RPMI8226 (cell line): Measurements from ENCODE around the gene ANKRD44.
A peak's percentile ranks its signal among the peaks of the same experiment; 100 is the strongest.

ENCODE experiments used
- DNase-seq: peaks from one replicate; pipeline ENCODE4 v3.0.0-alpha.2; 2015

Gene ANKRD44

DNA sequence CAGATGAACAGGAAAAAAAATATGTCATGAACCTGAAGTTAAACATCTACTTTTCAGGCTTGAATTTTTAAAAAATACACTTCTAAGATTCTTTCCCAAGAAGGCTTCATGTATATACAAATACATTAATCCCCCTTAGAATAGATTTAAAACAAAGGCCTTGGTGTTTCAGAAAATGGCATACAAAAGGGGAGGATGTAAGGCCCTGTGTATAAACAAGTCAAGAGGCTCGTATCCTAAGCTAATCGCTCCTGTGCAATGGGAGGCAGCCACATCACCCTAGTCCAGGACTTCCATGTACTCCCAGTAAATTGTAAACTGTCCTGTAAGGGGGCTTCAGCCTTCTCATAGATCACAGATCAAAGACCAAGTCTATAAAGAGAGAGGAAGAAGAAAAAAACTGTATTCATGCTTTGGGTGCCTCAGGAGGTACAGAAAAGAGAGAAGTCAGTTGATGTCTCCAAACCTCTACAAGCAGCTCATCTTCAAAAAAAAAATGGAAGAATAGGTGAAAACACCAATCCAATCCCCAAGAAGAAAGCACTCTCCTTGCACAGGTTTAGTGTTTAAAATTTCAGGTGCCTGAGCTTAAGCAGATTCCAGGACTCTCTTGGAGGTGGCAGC, 53.9 kb downstream of the ANKRD44 start:
- DNase-seq = no peak

- no peak for DNase-seq
These were observed 54.6 kb downstream of the ANKRD44 start for GRCh38 chr2:197256021-197256420.

GRCh38 chr2:197255543-197255942, 55.0 kb downstream of the ANKRD44 start:
- peak; percentile 74 for DNase-seq

DNA sequence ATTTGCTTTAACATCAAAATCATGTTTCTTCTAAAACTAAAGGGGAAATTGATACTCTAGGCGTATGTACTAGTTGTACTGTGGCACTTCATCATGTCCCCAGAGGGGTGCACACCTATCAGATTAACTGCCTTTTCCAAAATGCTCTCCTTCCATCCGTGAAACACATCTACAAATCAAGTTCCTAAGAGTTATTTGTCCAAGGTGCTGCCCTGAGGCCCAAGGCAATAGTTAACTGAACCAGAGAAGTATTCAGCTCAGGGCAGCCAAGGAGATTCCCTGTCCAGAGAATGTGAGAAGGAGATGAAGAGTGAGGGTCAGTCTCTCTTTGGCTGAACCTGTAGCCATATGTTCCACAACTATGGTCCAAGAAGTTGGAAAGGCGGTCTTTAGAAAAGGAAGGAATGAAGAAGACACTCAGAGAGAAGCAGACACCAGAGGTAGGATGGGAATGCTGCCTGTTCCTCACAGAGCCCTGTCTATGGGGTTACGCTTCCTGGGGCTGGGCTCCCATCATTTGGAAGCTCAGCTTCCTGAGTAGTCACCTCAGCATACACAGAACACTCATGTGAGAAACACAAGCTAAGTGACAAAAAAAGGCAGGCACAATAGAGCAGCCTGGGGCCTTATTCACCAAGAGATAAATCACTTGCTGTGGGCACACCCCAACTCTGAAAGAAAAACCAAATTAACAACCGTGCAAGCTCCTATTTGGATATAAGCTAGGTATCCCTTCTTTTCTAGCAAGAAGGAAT, 55.6 kb downstream of the ANKRD44 start:
- DNase-seq = no peak

DNA sequence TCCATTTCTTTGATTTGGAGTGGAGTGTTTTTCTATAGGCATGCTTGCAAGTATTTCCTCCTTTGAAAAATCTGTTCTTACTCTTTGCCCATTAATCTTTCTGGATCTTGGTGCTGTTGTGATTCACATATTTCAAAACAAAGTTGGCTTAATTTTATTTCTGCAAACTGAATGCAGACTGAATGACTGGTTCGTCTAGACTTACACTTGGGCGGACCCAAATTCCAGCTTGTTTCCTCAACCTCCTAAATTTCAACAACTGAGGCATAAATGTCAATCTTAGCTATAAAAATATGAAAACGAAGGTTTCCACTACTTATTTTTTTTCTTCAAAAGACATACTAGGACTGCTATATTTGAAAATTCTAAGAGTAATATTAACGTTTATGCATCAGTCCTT, 59.0 kb downstream of the ANKRD44 start:
- DNase-seq = no peak

GRCh38 chr2:197251163-197251562, 59.4 kb downstream of the ANKRD44 start:
- no peak for DNase-seq

DNA sequence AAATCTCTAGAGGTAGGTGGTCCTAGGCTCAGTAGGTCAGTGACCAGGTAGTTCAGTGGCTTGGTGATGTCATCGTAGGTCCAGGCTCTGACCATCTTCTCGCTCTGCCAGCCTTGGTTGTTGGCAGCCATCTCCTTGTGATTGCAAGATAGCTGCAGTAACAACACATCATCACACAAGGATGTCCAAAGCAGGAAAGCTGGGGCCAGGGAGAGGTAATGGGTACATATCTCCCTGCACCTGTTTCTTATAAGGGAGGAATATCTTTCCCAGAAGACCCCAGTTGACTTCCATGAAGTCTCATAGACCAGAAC, 60.5 kb downstream of the ANKRD44 start:
- DNase-seq = no peak

GRCh38 chr2:197249381-197250083, 61.0 kb downstream of the ANKRD44 start:
- no peak for DNase-seq

GRCh38 chr2:197248623-197249022, 62.0 kb downstream of the ANKRD44 start:
- DNase-seq = no peak

GRCh38 chr2:197248001-197248401, 62.6 kb downstream of the ANKRD44 start:
- no peak for DNase-seq

GRCh38 chr2:197247083-197247482, 63.5 kb downstream of the ANKRD44 start:
- no peak for DNase-seq

DNA sequence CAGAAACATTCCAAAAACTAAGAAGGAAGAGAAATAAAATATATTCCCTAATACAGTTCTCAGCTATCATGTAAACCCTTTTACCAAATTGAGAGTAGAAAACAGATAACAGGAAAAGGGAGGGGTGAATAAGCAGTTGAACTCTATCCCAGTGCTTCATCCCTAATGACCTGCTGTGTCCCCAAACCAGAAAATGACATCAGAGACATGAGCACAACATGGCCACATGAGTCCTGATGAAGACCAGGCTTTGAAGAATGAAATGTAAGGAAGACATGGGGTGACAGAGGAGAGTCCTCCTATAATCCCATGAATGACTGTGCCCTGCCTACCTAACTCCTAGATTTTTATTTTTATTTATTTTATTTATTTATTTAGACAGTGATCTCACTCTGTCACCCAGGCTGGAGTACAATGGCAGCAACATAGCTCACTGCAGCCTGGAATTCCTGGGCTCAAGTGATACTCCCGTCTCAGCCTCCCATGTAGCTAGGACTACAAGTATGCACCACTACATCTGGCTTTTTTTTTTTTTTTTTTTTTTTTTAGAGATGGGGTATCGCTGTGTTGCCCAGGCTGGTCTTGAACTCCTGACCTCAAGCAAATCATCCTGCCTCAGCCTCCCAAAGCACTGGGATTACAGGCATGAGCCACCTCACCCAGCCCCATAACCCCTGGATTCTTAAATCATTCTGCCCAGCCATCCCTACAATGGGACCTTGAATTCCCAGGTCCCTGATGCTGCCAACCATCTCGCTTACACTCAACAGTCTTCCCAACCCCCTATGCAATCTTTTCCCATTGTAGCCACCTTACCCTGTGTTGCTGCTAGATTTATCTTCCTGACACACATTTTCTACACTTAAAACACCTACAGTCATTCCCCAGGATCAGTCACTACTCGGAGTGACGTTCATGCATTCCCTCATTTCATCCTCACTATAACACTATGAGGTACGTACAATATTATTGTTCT, 64.5 kb downstream of the ANKRD44 start:
- DNase-seq = no peak

DNA sequence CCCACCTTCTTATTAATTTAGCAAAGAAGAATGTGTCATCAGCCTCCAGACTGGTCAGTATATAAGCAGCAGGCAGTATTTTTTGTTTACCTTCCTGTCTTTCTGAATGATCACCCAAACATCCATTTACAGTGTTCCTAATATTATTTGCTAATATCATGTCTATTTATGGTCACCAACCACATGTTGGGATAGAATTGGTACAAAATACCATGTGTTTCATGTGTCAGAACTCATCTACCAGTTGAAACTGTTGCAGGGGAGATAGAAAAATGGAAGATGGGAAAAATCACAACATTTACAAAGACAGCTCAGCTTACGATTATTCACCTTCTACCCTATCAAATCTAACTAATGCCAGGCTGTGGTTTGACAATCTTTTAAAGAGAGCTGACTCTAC, 66.2 kb downstream of the ANKRD44 start:
- no peak for DNase-seq

DNA sequence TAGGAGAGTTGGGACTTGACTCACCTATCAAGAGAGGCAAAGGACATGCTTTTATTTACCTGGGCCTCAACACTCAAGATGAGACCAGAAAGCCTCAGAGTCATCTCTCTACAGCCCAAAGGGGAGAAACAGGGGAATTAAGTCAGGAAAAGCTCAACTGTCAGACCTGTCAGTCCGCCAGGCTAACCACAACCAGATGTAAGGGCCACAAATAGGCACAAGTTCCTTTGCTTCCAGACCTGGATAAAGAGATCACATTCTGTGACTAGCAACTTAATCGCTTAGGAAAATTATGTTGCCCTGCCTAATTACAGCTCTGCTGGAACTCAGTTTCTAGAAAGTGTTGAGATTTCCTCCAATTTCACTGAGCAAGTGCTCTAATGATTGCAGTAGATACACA, 67.9 kb downstream of the ANKRD44 start:
- DNase-seq = no peak

- DNase-seq = no peak
These were observed 69.0 kb downstream of the ANKRD44 start for GRCh38 chr2:197241596-197241995.

DNA sequence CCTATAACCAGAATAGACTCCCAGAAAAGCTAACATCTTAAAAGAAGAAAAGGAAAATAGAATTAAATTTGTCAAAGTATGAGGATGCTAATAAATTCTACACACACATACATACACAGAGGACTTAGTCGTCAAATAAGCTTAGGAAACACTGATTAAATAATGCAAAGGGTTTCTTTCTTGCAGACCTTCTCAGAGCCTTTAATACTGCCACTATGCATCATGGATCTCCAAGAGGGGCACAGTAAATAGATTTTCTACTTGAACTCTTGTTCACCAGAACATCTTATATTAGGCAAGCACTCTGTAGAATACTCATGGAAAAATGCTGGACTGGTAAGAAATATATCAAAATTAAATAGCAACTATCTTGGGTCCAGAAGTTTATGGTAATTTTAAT, 69.4 kb downstream of the ANKRD44 start:
- DNase-seq = no peak

DNA sequence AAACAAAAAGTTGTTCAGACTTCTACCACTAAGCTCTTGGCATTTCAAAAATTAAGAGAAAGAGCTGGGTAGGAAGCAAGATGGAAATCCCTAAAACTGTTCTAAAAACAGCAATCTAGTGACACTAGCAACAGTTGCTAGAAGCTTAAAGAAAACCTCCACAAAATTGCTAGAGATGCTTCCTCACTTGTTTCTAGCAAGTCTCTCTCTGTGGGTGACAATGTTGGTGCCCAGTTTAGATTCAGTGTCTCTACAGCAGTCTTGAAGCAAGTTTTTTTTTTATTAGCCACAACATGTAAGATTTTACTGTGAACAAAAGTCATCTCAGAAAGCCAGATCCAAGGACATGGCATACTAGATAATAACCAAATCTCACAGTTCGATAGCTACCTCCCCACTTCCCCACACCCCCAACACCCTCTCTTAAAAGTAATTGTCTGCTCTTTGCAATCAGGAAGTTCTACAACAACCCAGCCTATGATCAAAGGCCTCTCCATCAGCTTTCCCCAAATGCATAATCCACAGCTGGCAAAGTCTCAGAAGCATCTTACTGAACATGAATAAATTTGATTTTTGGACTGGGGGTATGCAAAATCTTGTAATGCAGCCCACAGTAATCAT, 70.0 kb downstream of the ANKRD44 start:
- DNase-seq = no peak

DNA sequence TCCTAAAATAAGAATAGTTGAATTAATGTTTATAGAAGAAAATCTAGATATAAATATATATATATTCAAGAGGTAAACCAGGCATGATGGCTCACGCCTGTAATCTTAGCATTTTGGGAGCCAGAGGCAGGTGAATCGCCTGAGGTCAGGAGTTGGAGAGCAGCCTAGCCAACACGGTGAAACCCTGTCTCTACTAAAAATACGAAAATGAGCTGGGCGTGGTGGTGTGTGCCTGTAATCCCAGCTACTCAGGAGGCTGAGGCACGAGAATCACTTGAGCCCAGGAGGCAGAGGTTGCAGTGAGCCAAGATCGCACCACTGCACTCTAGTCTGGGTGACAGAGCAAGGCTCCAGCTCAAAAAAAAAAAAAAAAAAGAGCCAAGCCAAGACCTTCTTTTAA, 70.6 kb downstream of the ANKRD44 start:
- DNase-seq = peak; percentile 72

- peak; percentile 77 for DNase-seq
These were observed 71.1 kb downstream of the ANKRD44 start for GRCh38 chr2:197239434-197239833.

DNA sequence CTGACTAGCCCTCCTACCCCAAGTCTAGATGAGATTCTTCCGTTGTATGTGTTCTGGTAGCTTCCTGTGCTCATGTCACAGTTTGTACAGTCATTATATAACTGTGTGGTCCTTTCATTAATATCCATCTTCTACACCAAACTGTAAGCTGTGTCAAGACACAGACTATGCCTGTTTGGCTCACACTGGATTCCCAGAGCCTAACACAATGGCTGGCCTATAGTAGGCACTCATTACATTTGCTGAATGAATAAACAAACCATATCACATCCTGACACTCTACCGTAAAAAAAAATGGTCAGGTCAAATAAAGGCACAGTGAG, 72.6 kb downstream of the ANKRD44 start:
- DNase-seq = no peak

- no peak for DNase-seq
These were observed 73.1 kb downstream of the ANKRD44 start for GRCh38 chr2:197237291-197238042.

DNA sequence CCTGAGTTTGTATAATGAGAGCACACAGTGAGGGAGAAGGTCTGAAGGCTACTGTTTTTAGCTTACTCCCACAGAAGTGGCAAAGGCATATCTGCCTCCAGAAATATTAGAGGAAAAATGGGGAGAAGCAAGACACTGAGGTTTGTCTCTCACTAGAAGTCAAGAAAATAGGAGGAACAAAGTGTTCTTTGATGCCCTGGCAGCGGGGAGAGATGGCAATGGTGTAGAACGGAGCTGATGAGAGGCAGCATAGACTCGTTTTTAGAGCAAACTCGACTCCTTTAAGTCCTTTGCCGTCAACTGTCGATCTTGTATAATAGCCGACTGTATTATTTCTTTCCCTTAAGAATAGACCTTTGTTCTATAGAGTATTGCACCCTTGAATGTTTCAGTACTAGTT, 73.8 kb downstream of the ANKRD44 start:
- no peak for DNase-seq
